HepG2 (cell line): ENCODE measurements around the gene THAP5. TPM values are rescaled to one million over a fixed set of nuclear protein-coding genes. Genes with fewer than 3 reads are reported as not detected.

Experiments
- BCLAF1 ChIP-seq: fragments of 450-650 bp; IDR thresholded peaks from 2 replicates; pipeline ENCODE4 v1.6.1; 2017; ENCODE audit warnings: mild to moderate bottlenecking
- CTCF ChIP-seq: sonication (generic); formaldehyde crosslinking; IDR thresholded peaks from 2 replicates; pipeline ENCODE4 v1.5.0; 2020; ENCODE audit warnings: mild to moderate bottlenecking, missing genetic modification reagents, moderate library complexity
- EEA1 ChIP-seq: sonication (generic); formaldehyde crosslinking; IDR thresholded peaks from 2 replicates; pipeline ENCODE4 v1.5.1; 2020; ENCODE audit warnings: mild to moderate bottlenecking, missing genetic modification reagents, borderline replicate concordance
- HDAC6 ChIP-seq: fragments of 200-600 bp; sonication (generic); IDR thresholded peaks from 2 replicates; pipeline ENCODE4 v1.7.0; 2017; ENCODE audit warnings: mild to moderate bottlenecking, antibody characterized with exemption, low read length, low read depth
- IKZF1 ChIP-seq: fragments of 450-650 bp; IDR thresholded peaks from 2 replicates; pipeline ENCODE4 v1.7.1; 2016
- JUNB ChIP-seq: sonication (generic); formaldehyde crosslinking; IDR thresholded peaks from 2 replicates; pipeline ENCODE4 v1.8.0; 2022; ENCODE audit warnings: missing genetic modification reagents, mild to moderate bottlenecking, borderline replicate concordance
- MED1 ChIP-seq: sonication (generic); formaldehyde crosslinking; IDR thresholded peaks from 2 replicates; pipeline ENCODE4 v1.4.0; 2020; ENCODE audit warnings: missing genetic modification reagents
- NFE2 ChIP-seq: sonication (generic); formaldehyde crosslinking; IDR thresholded peaks from 2 replicates; pipeline ENCODE4 v1.4.0; 2020; ENCODE audit warnings: missing genetic modification reagents
- NR3C1 ChIP-seq: sonication (generic); formaldehyde crosslinking; IDR thresholded peaks from 2 replicates; pipeline ENCODE4 v1.4.0; 2020; ENCODE audit warnings: missing genetic modification reagents
- PCBP2 ChIP-seq: fragments of 200-400 bp; formaldehyde crosslinking; optimal IDR thresholded peaks from 2 replicates; pipeline ENCODE3; 2018; ENCODE audit warnings: low read length, low read depth; ENCODE audit not compliant: poor library complexity, severe bottlenecking
- PTBP1 ChIP-seq: fragments of 200-400 bp; formaldehyde crosslinking; IDR thresholded peaks from 2 replicates; pipeline ENCODE4 v1.6.1; 2018; ENCODE audit warnings: low read length, low read depth; ENCODE audit not compliant: poor library complexity, severe bottlenecking
- YY1 ChIP-seq: IDR thresholded peaks from 2 replicates; pipeline ENCODE4 v1.6.1; 2011; ENCODE audit warnings: low read length, low read depth, moderate library complexity, mild to moderate bottlenecking; ENCODE audit not compliant: insufficient read depth, insufficient replicate concordance
- ZNF263 ChIP-seq: sonication (generic); formaldehyde crosslinking; IDR thresholded peaks from 2 replicates; pipeline ENCODE4 v1.4.0; 2020; ENCODE audit warnings: missing genetic modification reagents
- ZNF280B ChIP-seq: sonication (generic); formaldehyde crosslinking; IDR thresholded peaks from 2 replicates; pipeline ENCODE4 v1.5.0; 2020; ENCODE audit warnings: missing genetic modification reagents, mild to moderate bottlenecking, borderline replicate concordance
- ZNF34 ChIP-seq: sonication (generic); formaldehyde crosslinking; IDR thresholded peaks from 2 replicates; pipeline ENCODE4 v1.4.0; 2020; ENCODE audit warnings: mild to moderate bottlenecking, missing genetic modification reagents, borderline replicate concordance
- ZNF557 ChIP-seq: sonication (generic); formaldehyde crosslinking; IDR thresholded peaks from 2 replicates; pipeline ENCODE4 v1.4.0; 2020; ENCODE audit warnings: missing genetic modification reagents
- ZNF569 ChIP-seq: sonication (generic); formaldehyde crosslinking; IDR thresholded peaks from 2 replicates; pipeline ENCODE4 v1.5.0; 2020; ENCODE audit warnings: mild to moderate bottlenecking, missing genetic modification reagents, moderate library complexity, borderline replicate concordance
- ZNF780A ChIP-seq: sonication (generic); formaldehyde crosslinking; IDR thresholded peaks from 2 replicates; pipeline ENCODE4 v1.8.0; 2022; ENCODE audit warnings: mild to moderate bottlenecking, missing genetic modification reagents, moderate library complexity
- polyA plus RNA-seq, 8 experiments: library from polyadenylated mRNA; depleted of rRNA in 3 of 8; stranded (reverse) in 7 of 8; unstranded in 1 of 8; fragments of >200 nt; fragmentation: Illumina TruSeq in 4 of 8; extraction: Trizol in 4 of 8; gene quantifications; 2 replicates each; pipeline versions ENCODE4 v1.2.1 to v1.2.3, GENCODE V29; 2011 to 2016; ENCODE audit warnings: low read depth in 4 of 8, missing spikeins in 1 of 8, mixed read lengths in 1 of 8; ENCODE audit not compliant: insufficient read depth in 1 of 8
- total RNA-seq, 5 experiments: library from RNA; depleted of rRNA; stranded (reverse); fragments of >200 nt; fragmentation: Illumina TruSeq; extraction: Trizol; gene quantifications; 2 replicates each; pipeline ENCODE4 v1.2.3, GENCODE V29; 2016; ENCODE audit warnings: low read depth in 1 of 5
- TF ChIP-seq, protein P1 (sequence below): sonication (generic); formaldehyde crosslinking; IDR thresholded peaks from 2 replicates; pipeline ENCODE4 v1.5.1; 2020; ENCODE audit warnings: mild to moderate bottlenecking, missing genetic modification reagents, moderate library complexity

THAP5 gene
- total and polyA plus RNA-seq, 2 of the 13 experiments (the other 11 are each of a cell fraction or from before 2014, with no cell fraction given): 3.6 to 11.8 TPM

DNA sequence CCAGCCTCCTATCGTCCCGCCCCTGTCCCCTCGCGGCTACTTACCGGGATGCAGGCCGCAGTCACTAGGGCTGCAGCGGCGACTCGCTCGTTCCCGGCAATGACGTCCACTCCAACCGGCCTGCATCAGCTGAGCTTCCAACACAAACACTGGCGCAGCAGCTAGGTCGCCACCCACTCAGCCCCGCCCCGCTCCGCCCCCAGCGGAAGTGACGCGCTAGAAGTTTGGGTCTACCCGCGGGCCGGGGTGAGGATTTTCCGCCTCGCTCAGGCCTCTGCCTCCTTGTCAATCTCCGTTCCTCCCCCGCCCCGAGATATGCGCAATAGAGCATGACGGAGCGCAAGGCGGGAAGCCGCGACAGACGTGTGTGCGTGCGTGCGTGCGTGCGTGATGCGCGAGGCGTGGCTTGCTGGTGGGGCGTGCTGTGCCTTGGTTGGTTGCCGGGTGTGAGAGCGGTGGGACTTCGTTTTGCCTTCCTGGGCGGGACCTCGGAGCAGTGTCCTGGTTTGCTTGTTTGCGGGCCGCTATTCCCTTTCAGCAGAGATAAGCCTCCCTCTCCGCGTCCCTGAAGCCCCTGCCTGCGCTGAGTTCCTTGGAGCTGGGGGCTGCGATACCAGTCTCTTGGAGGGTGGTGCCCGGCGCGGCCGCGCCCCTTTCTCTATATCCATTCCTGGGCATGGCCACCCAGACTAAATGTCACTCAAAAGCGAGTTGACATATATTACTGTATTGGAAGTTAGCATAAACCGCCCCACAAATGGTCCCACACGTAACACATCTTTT lies 43.3 kb downstream of the THAP5 start, which contains the start of gene PNPLA8 (continued):
- TF ChIP-seq ZNF263 (CRISPR knock-in tag): no peak
- TF ChIP-seq JUNB (CRISPR knock-in tag): no peak
- TF ChIP-seq ZNF34 (CRISPR knock-in tag): no peak
- 0 out of 2 replicates have a peak, but pooled peaks have one; percentile 95 for TF ChIP-seq ZNF280B (CRISPR knock-in tag)
- no peak for TF ChIP-seq YY1
- no peak; the same call in 1 of the 2 replicates for TF ChIP-seq ZNF569 (CRISPR knock-in tag)
- no peak for TF ChIP-seq NR3C1
- TF ChIP-seq ZNF780A (CRISPR knock-in tag): no peak; the same call in 1 of the 2 replicates
- TF ChIP-seq, protein P1, sequence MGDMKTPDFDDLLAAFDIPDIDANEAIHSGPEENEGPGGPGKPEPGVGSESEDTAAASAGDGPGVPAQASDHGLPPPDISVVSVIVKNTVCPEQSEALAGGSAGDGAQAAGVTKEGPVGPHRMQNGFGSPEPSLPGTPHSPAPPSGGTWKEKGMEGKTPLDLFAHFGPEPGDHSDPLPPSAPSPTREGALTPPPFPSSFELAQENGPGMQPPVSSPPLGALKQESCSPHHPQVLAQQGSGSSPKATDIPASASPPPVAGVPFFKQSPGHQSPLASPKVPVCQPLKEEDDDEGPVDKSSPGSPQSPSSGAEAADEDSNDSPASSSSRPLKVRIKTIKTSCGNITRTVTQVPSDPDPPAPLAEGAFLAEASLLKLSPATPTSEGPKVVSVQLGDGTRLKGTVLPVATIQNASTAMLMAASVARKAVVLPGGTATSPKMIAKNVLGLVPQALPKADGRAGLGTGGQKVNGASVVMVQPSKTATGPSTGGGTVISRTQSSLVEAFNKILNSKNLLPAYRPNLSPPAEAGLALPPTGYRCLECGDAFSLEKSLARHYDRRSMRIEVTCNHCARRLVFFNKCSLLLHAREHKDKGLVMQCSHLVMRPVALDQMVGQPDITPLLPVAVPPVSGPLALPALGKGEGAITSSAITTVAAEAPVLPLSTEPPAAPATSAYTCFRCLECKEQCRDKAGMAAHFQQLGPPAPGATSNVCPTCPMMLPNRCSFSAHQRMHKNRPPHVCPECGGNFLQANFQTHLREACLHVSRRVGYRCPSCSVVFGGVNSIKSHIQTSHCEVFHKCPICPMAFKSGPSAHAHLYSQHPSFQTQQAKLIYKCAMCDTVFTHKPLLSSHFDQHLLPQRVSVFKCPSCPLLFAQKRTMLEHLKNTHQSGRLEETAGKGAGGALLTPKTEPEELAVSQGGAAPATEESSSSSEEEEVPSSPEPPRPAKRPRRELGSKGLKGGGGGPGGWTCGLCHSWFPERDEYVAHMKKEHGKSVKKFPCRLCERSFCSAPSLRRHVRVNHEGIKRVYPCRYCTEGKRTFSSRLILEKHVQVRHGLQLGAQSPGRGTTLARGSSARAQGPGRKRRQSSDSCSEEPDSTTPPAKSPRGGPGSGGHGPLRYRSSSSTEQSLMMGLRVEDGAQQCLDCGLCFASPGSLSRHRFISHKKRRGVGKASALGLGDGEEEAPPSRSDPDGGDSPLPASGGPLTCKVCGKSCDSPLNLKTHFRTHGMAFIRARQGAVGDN (CRISPR knock-in tag): peak; percentile 95
- no peak for TF ChIP-seq PTBP1
- no peak for TF ChIP-seq PCBP2
- TF ChIP-seq BCLAF1: no peak
- no peak for TF ChIP-seq NFE2 (CRISPR knock-in tag)
- no peak for TF ChIP-seq HDAC6
- no peak for TF ChIP-seq IKZF1
- TF ChIP-seq MED1 (CRISPR knock-in tag): peak; percentile 57; the same call in 1 of the 2 replicates
- no peak; the same call in 1 of the 2 replicates for TF ChIP-seq EEA1 (CRISPR knock-in tag)
- TF ChIP-seq CTCF (CRISPR knock-in tag): no peak
- TF ChIP-seq ZNF557 (CRISPR knock-in tag): no peak
